Activated naive CD8-positive, alpha-beta T cell treated with anti-CD3 and anti-CD28 coated beads, Interleukin-2, amount 50 U/mL, for 24 hours (primary cell): ENCODE data around the gene EML4.
"Not testable (repeated sequence)": the region's sequence is repeated elsewhere in the genome, so short reads cannot be mapped to it uniquely, and the experiment has no call there.

ENCODE experiments used
- ATAC-seq: fragments of 150-1000 bp; cut with Tn5 transposase; one replicate; pipeline ENCODE4 v1.10.0; 2021
- DNase-seq: peaks from one replicate; pipeline ENCODE4 v3.0.0; 2021
- H3K27ac Mint-ChIP-seq: one replicate; pipeline ENCODE4 v1.8.0; 2021; ENCODE audit warnings: mild to moderate bottlenecking, mixed read lengths
- H3K27me3 Mint-ChIP-seq: one replicate; pipeline ENCODE4 v1.8.0; 2021; ENCODE audit warnings: mixed read lengths
- H3K36me3 Mint-ChIP-seq: one replicate; pipeline ENCODE4 v1.8.0; 2021; ENCODE audit warnings: low read depth, mixed read lengths
- H3K4me1 Mint-ChIP-seq: one replicate; pipeline ENCODE4 v1.8.0; 2021; ENCODE audit warnings: mixed read lengths
- H3K4me3 Mint-ChIP-seq: one replicate; pipeline ENCODE4 v1.8.0; 2021; ENCODE audit warnings: mild to moderate bottlenecking, moderate library complexity, mixed read lengths
- H3K9me3 Mint-ChIP-seq: one replicate; pipeline ENCODE4 v1.8.0; 2021; ENCODE audit warnings: mixed read lengths

The EML4 gene

DNA sequence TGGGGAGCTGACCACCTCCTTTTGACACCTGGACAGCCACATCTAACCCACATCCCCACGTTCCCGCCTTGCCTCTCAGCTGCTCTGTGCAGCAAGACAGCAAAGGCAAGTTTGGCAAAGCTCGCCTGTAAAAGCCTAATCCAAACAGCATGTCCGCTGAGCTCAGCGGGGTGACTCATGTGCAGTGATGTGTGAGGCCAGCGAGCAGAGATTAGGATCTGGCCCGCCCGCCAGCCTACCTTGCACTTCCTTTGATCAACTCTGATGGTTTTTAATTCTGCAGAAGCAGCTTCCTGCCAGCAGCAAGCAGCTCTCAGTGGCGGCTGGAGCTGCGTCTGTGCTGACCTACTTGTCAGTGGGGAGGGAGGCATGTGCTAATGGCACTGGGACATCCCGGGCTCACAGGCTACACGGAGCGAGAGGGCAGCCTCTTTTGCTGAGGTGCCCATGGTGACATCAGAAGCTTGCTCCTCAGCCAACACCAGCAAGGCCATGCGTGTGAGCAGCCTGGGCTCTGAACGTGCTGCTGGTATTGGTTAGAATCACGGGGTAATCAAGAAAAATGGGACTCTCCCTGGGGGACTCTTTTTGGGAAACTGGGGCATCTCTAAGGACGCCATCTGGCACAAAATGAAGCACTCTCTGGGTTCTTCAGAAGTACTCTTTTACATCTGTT lies 36.0 kb upstream of the EML4 start:
- Mint-ChIP-seq H3K4me3 (peak overlapping the region; percentile 72), H3K27ac (peak overlapping the region; percentile 78), H3K27me3 (no peaks in the 10 kb centered on the region), H3K4me1 (peaks cover 79% of the 10 kb centered on the region), H3K9me3 (no peaks in the 10 kb centered on the region), H3K36me3 (no peaks in the 10 kb centered on the region)
- ATAC-seq (peak; percentile 96), DNase-seq (peak; percentile 82)

DNA sequence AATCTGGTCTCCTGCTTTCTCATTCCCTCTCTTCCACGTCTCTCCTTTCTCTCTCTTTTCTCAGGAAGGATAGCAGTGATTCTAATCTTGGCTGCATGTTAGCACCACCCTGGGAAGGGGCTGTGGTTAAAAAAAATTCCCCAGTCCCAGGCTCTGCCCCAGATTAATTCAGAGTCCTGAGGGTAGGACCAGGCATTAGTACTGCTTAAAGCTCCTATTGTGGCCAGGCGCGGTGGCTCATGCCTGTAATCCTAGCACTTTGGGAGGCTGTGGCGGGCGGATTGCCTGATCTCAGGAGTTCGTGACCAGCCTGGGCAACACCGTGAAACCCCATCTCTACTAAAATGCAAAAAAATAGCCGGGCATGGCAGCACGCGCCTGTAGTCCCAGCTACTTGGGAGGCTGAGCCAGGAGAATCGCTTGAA lies 35.4 kb upstream of the EML4 start:
- ATAC-seq (no peak), DNase-seq (no peak)
- peak overlapping the region; percentile 78 for H3K27ac Mint-ChIP-seq
- H3K4me3 Mint-ChIP-seq, result peak overlapping the region; percentile 72
- no peaks in the 10 kb centered on the region for H3K27me3 Mint-ChIP-seq
- no peaks in the 10 kb centered on the region for H3K9me3 Mint-ChIP-seq
- peaks cover 74% of the 10 kb centered on the region for H3K4me1 Mint-ChIP-seq
- no peaks in the 10 kb centered on the region for H3K36me3 Mint-ChIP-seq

DNA sequence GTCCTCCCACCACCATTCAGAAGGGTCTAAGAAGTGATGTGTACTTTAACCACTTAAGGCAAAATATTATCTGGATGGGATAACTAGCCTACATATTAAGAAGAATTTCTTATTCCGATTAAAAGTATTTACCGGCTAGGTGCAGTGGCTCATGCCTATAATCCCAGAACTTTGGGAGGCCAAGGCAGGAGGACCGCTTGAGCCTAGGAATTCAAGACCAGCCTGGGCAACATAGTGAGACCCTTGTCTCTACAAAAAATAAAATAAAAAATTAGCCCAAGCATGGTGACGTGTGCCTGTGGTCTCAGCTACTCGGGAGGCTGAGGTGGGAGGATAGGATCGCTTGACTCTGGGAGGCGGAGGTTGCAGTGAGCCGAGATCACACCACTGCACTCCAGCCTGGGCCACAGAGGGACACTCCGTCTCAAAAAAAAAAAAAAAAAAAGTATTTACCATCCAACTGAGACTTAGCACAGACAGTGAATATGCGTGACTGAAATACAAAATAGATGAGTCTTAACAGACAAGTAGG lies 34.7 kb upstream of the EML4 start:
- H3K27ac Mint-ChIP-seq, DNase-seq, H3K4me3 Mint-ChIP-seq, H3K36me3 Mint-ChIP-seq, ATAC-seq, H3K9me3 Mint-ChIP-seq, H3K27me3 Mint-ChIP-seq: not testable (repeated sequence)
- H3K4me1 Mint-ChIP-seq, result peaks cover 68% of the 10 kb centered on the region

DNA sequence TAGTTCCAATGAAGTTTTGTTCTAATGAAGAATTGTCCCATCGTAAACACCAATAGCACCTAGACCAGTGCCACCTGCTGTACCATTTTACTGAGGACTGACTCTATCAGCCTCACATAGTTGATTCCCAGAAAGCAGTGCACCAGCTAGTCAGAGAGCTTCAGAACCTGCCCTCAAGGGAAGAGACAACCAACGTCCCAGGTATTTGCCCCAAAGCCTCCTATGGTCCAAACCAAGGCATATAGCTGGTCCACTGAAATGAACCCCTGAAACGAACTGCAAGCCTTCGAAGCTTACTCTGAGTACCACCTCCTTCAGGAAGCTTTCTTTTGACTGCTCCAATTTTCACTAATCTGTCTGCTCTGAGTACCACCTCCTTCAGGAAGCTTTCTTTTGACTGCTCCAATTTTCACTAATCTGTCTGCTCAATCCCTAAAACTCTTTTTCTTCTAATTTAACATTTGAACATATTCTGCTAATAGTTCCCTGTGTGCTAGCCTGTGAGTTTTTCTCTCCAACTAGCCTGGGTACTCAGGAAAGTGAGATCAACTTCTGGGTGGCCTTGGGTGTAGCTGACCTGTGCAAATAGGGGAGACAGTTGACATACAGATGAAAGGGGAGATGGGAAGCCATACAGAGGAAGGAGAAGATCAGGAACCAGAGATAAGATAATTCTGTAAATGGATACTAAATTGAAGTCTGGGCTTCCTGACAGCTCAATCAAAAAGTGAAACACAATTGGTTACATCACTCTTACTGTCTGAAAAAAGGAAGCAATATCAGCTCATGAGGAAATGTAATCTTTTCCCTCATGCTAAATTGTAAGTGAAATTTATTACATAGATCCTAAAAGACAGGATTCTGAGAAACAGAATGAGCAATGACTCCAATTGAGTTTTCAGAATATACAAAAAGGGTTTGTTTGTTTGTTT lies 33.5 kb upstream of the EML4 start:
- no peaks in the 10 kb centered on the region for H3K9me3 Mint-ChIP-seq
- no peaks in the 10 kb centered on the region for H3K36me3 Mint-ChIP-seq
- ATAC-seq (no peak), DNase-seq (no peak)
- no peak overlapping the region for H3K4me3 Mint-ChIP-seq
- H3K27me3 Mint-ChIP-seq, result no peaks in the 10 kb centered on the region
- H3K27ac Mint-ChIP-seq, result peak overlapping the region; percentile 25
- peaks cover 58% of the 10 kb centered on the region for H3K4me1 Mint-ChIP-seq

DNA sequence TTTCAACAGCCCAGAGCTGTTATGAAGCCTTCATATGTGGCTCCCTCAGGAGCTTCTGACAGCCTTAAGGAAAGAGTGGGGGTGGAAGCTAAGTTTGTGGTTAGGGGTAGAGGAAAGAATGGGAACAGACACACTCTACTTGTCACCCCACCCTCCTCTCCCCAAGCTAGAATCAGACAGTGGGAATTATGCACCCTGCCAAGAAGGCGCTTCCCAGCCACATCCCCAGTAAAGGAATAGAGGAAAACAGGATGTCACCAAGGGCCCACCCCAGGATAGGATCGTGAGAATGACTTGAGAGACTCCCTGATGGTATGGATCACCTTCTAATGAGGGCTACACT lies 32.4 kb upstream of the EML4 start:
- H3K27ac Mint-ChIP-seq, result no peak overlapping the region
- H3K4me1 Mint-ChIP-seq, result peaks cover 60% of the 10 kb centered on the region
- H3K4me3 Mint-ChIP-seq, result no peak overlapping the region
- H3K9me3 Mint-ChIP-seq, result no peaks in the 10 kb centered on the region
- no peaks in the 10 kb centered on the region for H3K36me3 Mint-ChIP-seq
- no peaks in the 10 kb centered on the region for H3K27me3 Mint-ChIP-seq
- DNase-seq (no peak), ATAC-seq (no peak)

DNA sequence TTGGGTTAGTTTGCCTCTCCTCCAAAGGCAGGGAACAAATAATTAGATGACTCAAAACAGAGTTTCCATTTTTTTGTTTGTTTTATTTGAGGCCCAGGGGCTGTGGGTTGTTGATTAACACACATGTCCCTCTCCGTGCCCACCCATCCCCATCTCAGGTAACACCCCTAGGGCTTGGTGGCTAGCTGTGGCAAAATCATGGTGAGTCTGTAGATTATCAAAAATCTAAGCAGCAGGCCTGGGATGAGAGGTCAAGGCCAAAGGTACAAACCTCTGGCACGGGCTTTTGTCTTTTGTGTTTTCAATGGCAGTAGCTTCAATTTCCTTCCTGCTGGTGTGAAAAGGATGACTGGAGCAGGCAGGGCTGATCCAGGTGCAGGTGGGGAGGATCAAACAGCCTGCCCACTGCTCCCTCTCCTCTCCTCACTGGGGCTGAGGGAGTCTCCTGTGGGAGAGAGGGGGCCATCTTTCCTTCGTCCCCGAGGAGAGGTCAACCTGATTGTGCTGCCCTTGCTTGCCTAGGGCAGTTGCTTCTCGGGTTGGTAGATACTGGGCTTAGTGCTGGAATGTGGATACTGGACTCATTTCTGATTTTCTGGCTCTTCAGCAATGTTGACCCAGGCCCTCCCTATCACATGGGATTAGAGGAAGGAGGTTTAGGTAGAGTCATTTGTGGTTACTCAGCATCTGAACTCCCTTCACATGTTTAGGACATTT lies 31.9 kb upstream of the EML4 start:
- ATAC-seq (no peak), DNase-seq (no peak)
- H3K36me3 Mint-ChIP-seq, result no peaks in the 10 kb centered on the region

DNA sequence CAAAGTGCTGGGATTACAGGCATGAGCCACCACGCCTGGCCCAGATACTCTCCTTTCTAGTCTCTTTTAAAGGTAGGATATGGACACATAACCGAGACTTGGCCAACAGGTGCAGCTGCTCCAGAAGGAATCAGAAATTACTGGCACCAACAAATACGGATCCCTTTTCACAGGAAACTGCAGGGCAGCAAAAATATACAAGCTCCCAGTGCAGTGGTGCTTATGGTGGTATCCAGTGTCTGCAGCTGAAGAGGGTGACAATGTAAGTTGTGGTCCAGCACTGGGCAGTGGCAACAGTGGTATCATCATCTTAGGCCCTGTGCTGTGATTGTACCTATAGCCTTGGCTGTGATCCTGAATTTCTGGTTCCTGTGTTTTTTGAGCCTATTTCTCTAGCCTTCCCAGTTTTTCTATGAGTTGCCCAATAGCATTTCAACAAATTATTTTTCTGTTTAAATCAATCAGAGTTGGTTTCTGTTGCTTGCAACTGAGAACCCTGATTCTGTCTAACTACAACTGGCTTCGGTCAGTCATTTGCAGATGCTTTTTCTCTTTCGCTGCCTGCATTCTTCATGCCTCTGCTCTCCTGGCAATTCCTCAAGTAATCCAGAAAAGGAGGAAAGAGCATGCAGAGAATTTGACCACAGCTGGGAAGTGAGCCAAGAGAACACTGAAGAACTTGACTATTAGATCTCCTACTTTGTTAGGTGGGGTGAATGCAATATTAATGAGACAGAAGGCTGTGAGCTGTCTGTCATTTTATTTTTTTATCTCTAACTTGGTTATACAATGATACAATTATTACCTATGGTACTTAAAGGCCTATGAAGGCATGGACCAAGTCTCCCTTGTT lies 30.8 kb upstream of the EML4 start:
- H3K27ac Mint-ChIP-seq, result no peak overlapping the region
- no peaks in the 10 kb centered on the region for H3K9me3 Mint-ChIP-seq
- no peak for ATAC-seq
- no peak overlapping the region for H3K4me3 Mint-ChIP-seq
- DNase-seq, result no peak
- no peaks in the 10 kb centered on the region for H3K36me3 Mint-ChIP-seq
- H3K4me1 Mint-ChIP-seq, result peaks cover 57% of the 10 kb centered on the region
- no peaks in the 10 kb centered on the region for H3K27me3 Mint-ChIP-seq

More for the DNA sequence above, 31.9 kb upstream of the EML4 start:
- H3K27me3 Mint-ChIP-seq, result no peaks in the 10 kb centered on the region
- peaks cover 60% of the 10 kb centered on the region for H3K4me1 Mint-ChIP-seq
- H3K27ac Mint-ChIP-seq, result no peak overlapping the region
- H3K9me3 Mint-ChIP-seq, result no peaks in the 10 kb centered on the region
- no peak overlapping the region for H3K4me3 Mint-ChIP-seq

DNA sequence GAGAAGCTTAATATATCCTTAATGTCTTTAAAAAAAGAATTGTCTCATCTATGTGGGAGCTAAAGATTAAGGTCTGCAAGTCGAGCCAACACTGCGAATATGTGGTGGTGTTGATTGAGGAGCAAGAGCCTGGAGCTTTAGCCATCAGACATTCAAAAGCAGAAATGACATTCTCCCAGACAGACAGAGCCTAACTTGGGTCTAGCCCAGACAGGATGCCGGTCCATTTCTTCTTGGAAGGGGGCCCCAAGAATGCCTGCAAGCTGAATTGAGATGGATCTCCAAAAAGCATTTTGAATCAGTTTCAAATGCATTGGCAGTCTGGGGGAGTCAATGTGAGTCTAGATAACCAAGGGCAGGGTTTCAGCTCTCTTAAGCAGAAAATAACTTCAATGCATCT lies 30.1 kb upstream of the EML4 start:
- H3K27me3 Mint-ChIP-seq, result no peaks in the 10 kb centered on the region
- no peak for ATAC-seq
- H3K36me3 Mint-ChIP-seq, result no peaks in the 10 kb centered on the region
- no peak overlapping the region for H3K4me3 Mint-ChIP-seq
- DNase-seq, result no peak
- H3K27ac Mint-ChIP-seq, result no peak overlapping the region
- H3K9me3 Mint-ChIP-seq, result no peaks in the 10 kb centered on the region
- H3K4me1 Mint-ChIP-seq, result peaks cover 55% of the 10 kb centered on the region

DNA sequence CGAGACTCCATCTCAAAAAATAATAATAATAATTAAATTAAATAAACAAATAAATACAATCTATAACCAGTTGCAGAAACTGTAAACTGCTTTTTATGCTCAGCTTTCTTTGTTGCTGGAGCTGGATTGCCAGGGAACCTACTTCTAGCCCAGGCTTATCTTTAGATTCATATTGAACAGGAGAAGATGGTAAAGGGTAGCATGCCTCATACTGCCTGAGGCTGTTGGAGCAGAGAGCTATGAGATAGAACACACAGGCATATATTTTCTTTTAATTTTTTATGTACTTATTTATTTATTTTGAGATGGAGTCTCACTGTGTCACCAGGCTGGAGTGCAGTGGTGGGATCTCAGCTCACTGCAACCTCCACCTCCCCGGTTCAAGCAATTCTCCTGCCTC lies 28.7 kb upstream of the EML4 start:
- H3K36me3 Mint-ChIP-seq, result no peaks in the 10 kb centered on the region
- H3K27me3 Mint-ChIP-seq, result no peaks in the 10 kb centered on the region
- no peak overlapping the region for H3K27ac Mint-ChIP-seq
- no peak overlapping the region for H3K4me3 Mint-ChIP-seq
- peaks cover 44% of the 10 kb centered on the region for H3K4me1 Mint-ChIP-seq
- DNase-seq (no peak), ATAC-seq (no peak)
- no peaks in the 10 kb centered on the region for H3K9me3 Mint-ChIP-seq

DNA sequence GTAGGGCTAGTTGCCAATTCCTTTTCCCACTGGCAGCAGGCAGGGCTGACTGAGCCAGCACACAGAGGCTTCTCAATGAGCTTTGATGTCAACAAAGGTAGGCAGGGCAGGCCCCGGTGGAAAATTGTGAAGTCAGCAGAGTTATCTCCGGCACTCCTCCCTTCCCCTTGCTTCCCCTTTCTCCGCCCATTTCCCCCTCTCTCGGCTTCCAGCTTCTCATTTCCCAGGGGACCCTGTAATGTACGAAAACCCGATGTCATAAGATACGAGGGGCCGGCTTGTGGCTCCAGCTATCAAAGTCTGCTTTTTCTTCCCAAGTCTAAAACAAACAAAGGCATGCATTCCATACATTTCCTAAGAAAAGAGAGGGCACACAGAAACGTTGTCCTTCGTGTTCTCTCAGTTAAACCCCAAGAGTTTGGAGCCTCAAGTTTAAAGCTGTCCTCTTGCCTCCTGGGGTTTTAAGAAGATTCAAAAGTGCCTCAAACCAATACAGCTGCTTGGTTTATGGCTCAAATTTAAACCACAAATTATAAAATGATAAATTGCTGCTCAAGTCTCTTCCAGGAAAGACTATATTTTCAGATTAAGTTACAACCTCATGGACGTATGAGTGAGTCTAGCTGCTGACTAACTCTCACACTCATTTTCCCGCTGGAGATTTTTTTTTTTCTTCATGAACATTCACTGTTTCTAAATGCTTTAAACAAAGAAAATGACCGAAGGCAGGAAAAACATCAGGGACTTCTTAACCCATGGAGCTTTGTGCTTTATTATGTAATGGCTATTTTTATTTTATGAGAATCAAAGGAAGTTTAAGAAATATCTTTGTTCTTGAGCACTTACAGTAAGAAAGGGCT lies 27.2 kb upstream of the EML4 start:
- peaks cover 33% of the 10 kb centered on the region for H3K4me1 Mint-ChIP-seq
- DNase-seq, result peak; percentile 36

DNA sequence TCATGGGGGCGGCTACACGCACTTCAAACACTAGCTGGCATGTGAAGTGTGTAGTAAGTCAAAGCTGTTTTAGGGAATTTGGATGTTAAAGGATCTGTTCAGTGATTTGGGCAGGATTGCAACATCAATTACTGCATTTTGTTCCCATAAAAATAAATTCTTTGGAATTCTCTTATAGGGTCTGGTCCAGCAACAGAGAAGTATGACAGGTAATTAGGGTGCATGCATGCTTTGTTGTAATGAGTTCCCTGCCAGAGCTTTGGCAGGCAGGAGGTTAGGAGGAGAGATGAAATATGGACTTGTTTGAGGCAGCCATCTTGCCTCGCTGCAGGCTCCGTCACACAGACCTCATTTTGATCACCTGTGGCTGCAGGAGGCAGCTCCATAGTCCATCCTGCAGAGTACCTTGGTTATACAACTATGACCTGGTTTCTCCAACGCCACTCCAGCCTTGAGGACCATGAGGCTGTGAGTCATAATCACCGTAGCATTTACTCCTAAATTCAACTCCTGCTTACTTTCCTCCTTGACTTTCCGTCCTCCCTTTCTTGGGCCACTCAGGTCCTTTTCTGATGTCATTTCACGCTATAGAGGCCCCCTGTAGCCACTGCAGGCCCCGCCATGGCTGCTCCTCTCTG lies 26.5 kb upstream of the EML4 start:
- H3K27me3 Mint-ChIP-seq, result no peaks in the 10 kb centered on the region
- no peak overlapping the region for H3K27ac Mint-ChIP-seq
- DNase-seq, result no peak
- no peak for ATAC-seq
- H3K4me3 Mint-ChIP-seq, result no peak overlapping the region
- H3K36me3 Mint-ChIP-seq, result no peaks in the 10 kb centered on the region
- H3K9me3 Mint-ChIP-seq, result no peaks in the 10 kb centered on the region
- peaks cover 33% of the 10 kb centered on the region for H3K4me1 Mint-ChIP-seq

More for the DNA sequence above, 27.2 kb upstream of the EML4 start:
- Mint-ChIP-seq H3K9me3 (no peaks in the 10 kb centered on the region), H3K27ac (peak overlapping the region; percentile 56), H3K36me3 (no peaks in the 10 kb centered on the region), H3K27me3 (no peaks in the 10 kb centered on the region), H3K4me3 (peak overlapping the region; percentile 34)
- peak; percentile 45 for ATAC-seq

DNA sequence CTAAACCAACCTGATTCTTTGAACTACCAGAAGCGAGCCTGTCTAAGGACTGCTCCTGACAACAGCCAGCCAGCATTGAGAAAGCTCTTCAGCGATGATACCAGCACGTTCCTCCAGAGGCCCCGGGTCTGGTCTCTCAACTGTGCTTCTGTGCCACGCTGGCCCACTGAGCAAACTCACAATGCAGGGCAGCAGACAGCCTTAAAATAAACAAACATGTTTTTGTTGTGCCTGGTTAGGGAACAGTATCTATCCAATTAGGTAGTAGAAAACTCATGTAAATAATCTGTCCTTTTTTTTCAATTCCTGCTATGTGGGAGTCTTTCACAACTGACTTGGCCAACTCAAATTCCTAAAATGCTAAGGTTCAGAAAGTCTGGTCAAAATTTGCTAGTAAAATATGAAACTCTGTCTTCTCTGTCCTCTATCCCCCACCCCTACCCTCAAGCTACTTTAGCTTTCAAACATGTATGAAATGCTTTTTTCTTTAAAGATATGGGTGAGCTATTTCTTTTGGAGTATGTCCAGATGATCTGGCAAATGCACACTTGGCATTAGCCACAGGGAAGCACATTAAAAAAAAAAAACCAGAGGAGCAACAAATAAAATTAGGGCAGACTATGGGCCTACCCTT lies 21.4 kb upstream of the EML4 start:
- no peak overlapping the region for H3K27ac Mint-ChIP-seq
- DNase-seq (no peak), ATAC-seq (no peak)
- peaks cover 3% of the 10 kb centered on the region for H3K9me3 Mint-ChIP-seq
- no peaks in the 10 kb centered on the region for H3K27me3 Mint-ChIP-seq
- no peaks in the 10 kb centered on the region for H3K36me3 Mint-ChIP-seq
- no peak overlapping the region for H3K4me3 Mint-ChIP-seq
- peaks cover 10% of the 10 kb centered on the region for H3K4me1 Mint-ChIP-seq
